Measurements from ENCODE around the gene STARD4. TPM values are rescaled to one million over a fixed set of nuclear protein-coding genes. Genes with fewer than 3 reads are reported as not detected.

STARD4 gene
- polyA plus RNA-seq, 1 experiment, result 24.3 TPM

- no peak for DNase-seq (ENCODE audit: low read depth, low spot score)
- no peaks in the 10 kb centered on the region for H3K9me3 ChIP-seq (ENCODE audit: control insufficient read depth, insufficient read depth, low read length)
- no peak for TF ChIP-seq CTCF (IDR thresholded peaks at IDR 0.05; ENCODE audit: low read depth, low read length)
- CTCF ChIA-PET, result interaction anchor here (2.2 kb wide), 1 partner anchor 24 kb away, joined by 10 read pairs; no protein-coding TSS in a partner anchor
- H3K27ac ChIP-seq (ENCODE audit: low read depth, low read length), result no peak overlapping the region
- POLR2A ChIA-PET, result no interaction called here
- no peak overlapping the region for H3K4me3 ChIP-seq (ENCODE audit: low read depth, low read length)
- no peaks in the 10 kb centered on the region for H3K27me3 ChIP-seq (ENCODE audit: control insufficient read depth, insufficient read depth, low read length)
Observed at GRCh38 chr5:111555760-111556159, 43.4 kb upstream of the STARD4 start.

- no peak for TF ChIP-seq CTCF (IDR thresholded peaks at IDR 0.05; ENCODE audit: low read depth, low read length)
- Histone ChIP-seq H3K27me3 (ENCODE audit: control insufficient read depth, insufficient read depth, low read length) (no peaks in the 10 kb centered on the region), H3K4me3 (ENCODE audit: low read depth, low read length) (no peak overlapping the region), H3K9me3 (ENCODE audit: control insufficient read depth, insufficient read depth, low read length) (no peaks in the 10 kb centered on the region), H3K27ac (ENCODE audit: low read depth, low read length) (no peak overlapping the region)
- POLR2A ChIA-PET, result no interaction called here
- CTCF ChIA-PET, result interaction anchor here (1.0 to 4.9 kb wide), 3 partner anchors 22 to 592 kb away, joined by 6 to 62 read pairs (median 17); no protein-coding TSS in a partner anchor
- DNase-seq (ENCODE audit: low read depth, low spot score), result no peak
Observed at GRCh38 chr5:111553868-111554267, 41.5 kb upstream of the STARD4 start.

- Histone ChIP-seq H3K27me3 (ENCODE audit: control insufficient read depth, insufficient read depth, low read length) (no peaks in the 10 kb centered on the region), H3K9me3 (ENCODE audit: control insufficient read depth, insufficient read depth, low read length) (no peaks in the 10 kb centered on the region), H3K4me3 (ENCODE audit: low read depth, low read length) (no peak overlapping the region), H3K27ac (ENCODE audit: low read depth, low read length) (no peak overlapping the region)
- no peak for DNase-seq (ENCODE audit: low read depth, low spot score)
- ChIA-PET POLR2A (no interaction called here), CTCF (interaction anchor here (0.6 to 4.9 kb wide), 5 partner anchors 21 to 593 kb away, joined by 3 to 62 read pairs (median 6); no protein-coding TSS in a partner anchor)
- TF ChIP-seq CTCF (IDR thresholded peaks at IDR 0.05; ENCODE audit: low read depth, low read length), result no peak
Observed at GRCh38 chr5:111552896-111553295, 40.6 kb upstream of the STARD4 start.

- no peak for DNase-seq (ENCODE audit: low read depth, low spot score)
- H3K27me3 ChIP-seq (ENCODE audit: control insufficient read depth, insufficient read depth, low read length), result no peaks in the 10 kb centered on the region
- no peak for TF ChIP-seq CTCF (IDR thresholded peaks at IDR 0.05; ENCODE audit: low read depth, low read length)
- ChIA-PET POLR2A (no interaction called here), CTCF (interaction anchor here (0.6 to 4.9 kb wide), 5 partner anchors 21 to 593 kb away, joined by 3 to 62 read pairs (median 4); no protein-coding TSS in a partner anchor)
- H3K4me3 ChIP-seq (ENCODE audit: low read depth, low read length), result no peak overlapping the region
- no peaks in the 10 kb centered on the region for H3K9me3 ChIP-seq (ENCODE audit: control insufficient read depth, insufficient read depth, low read length)
- no peak overlapping the region for H3K27ac ChIP-seq (ENCODE audit: low read depth, low read length)
Observed at GRCh38 chr5:111552492-111552891, 40.2 kb upstream of the STARD4 start.

GRCh38 chr5:111551569-111552275 lies 39.4 kb upstream of the STARD4 start:
- no peak for TF ChIP-seq CTCF (IDR thresholded peaks at IDR 0.05; ENCODE audit: low read depth, low read length)
- DNase-seq (ENCODE audit: low read depth, low spot score), result no peak

More at GRCh38 chr5:111551569-111552275, 39.4 kb upstream of the STARD4 start:
- Histone ChIP-seq H3K9me3 (ENCODE audit: control insufficient read depth, insufficient read depth, low read length) (no peaks in the 10 kb centered on the region), H3K27ac (ENCODE audit: low read depth, low read length) (no peak overlapping the region), H3K27me3 (ENCODE audit: control insufficient read depth, insufficient read depth, low read length) (no peaks in the 10 kb centered on the region), H3K4me3 (ENCODE audit: low read depth, low read length) (no peak overlapping the region)
- CTCF ChIA-PET, result interaction anchor here (0.6 to 4.9 kb wide), 7 partner anchors 20 to 623 kb away, joined by 3 to 62 read pairs (median 3); no protein-coding TSS in a partner anchor
- POLR2A ChIA-PET, result no interaction called here
